NCI-H1930 (cell line): Measurements from ENCODE around the gene TMEM235.
"Not testable (repeated sequence)": the region's sequence is repeated elsewhere in the genome, so short reads cannot be mapped to it uniquely, and the experiment has no call there.

ENCODE experiments used
- DNase-seq, 2 experiments: peaks; one replicate each; lab custom pipeline; 2025; lab: John Stamatoyannopoulos, UW

Gene TMEM235

GRCh38 chr17:78219396-78220150, 11.9 kb upstream of the TMEM235 start:
- no peak for DNase-seq

GRCh38 chr17:78223061-78223460, 8.4 kb upstream of the TMEM235 start:
- no peak for DNase-seq

- DNase-seq = no peak
These were observed 7.7 kb upstream of the TMEM235 start for GRCh38 chr17:78223765-78224164.

GRCh38 chr17:78224231-78225087, 7.0 kb upstream of the TMEM235 start:
- DNase-seq = no peak

GRCh38 chr17:78225088-78225865, 6.2 kb upstream of the TMEM235 start:
- no peak for DNase-seq

GRCh38 chr17:78226055-78226758, 5.2 kb upstream of the TMEM235 start:
- DNase-seq = no peak

- DNase-seq = no peak
These were observed 4.5 kb upstream of the TMEM235 start for GRCh38 chr17:78226759-78227454.

- DNase-seq = no peak
These were observed 3.9 kb upstream of the TMEM235 start for GRCh38 chr17:78227455-78227916.

GRCh38 chr17:78228176-78228575, 3.3 kb upstream of the TMEM235 start:
- DNase-seq = no peak

GRCh38 chr17:78230252-78230962, 1.0 kb upstream of the TMEM235 start:
- no peak for DNase-seq

GRCh38 chr17:78231991-78232858, 794 bp downstream of the TMEM235 start:
- DNase-seq = peak; percentile 29 to 44

GRCh38 chr17:78232859-78233173, 1.4 kb downstream of the TMEM235 start:
- no peak for DNase-seq

- DNase-seq = no peak
These were observed 2.2 kb downstream of the TMEM235 start for GRCh38 chr17:78233678-78234077.

- no peak for DNase-seq
These were observed 2.9 kb downstream of the TMEM235 start for GRCh38 chr17:78234261-78234865.

GRCh38 chr17:78235022-78235421, 3.6 kb downstream of the TMEM235 start:
- DNase-seq = not testable (repeated sequence)

GRCh38 chr17:78235885-78236284, 4.5 kb downstream of the TMEM235 start:
- no peak for DNase-seq

GRCh38 chr17:78236362-78237127, 5.1 kb downstream of the TMEM235 start:
- DNase-seq = no peak

- no peak for DNase-seq
These were observed 6.1 kb downstream of the TMEM235 start for GRCh38 chr17:78237401-78238012.
